HL-60 (cell line): ENCODE measurements around the gene ARMS2.

Source experiments
- CTCF ChIP-seq: IDR thresholded peaks from one replicate; pipeline ENCODE4 v1.5.1; 2011; ENCODE audit warnings: low read length, control low read depth, inconsistent platforms; ENCODE audit not compliant: insufficient read depth
- GABPA ChIP-seq: IDR thresholded peaks from 2 replicates; pipeline ENCODE4 v1.6.1; 2012; ENCODE audit warnings: low read depth
- POLR2AphosphoS5 ChIP-seq: IDR thresholded peaks from 2 replicates; pipeline ENCODE4 v1.6.1; 2012; ENCODE audit warnings: low read depth
- SPI1 ChIP-seq: IDR thresholded peaks from 2 replicates; pipeline ENCODE4 v1.6.1; 2012; ENCODE audit warnings: low read depth, mild to moderate bottlenecking, borderline replicate concordance

- TF ChIP-seq POLR2AphosphoS5 (no peak), CTCF (no peak), SPI1 (no peak), GABPA (no peak)
These were observed 35.8 kb downstream of the ARMS2 start for GRCh38 chr10:122490268-122490667.
